Endometrial microvascular endothelial cells (primary cell): Measurements from ENCODE around the gene CRYBG2. TPM values are rescaled to one million over a fixed set of nuclear protein-coding genes. Genes with fewer than 3 reads are reported as not detected.
"Not testable (repeated sequence)": the region's sequence is repeated elsewhere in the genome, so short reads cannot be mapped to it uniquely, and the experiment has no call there.

Experiments
- in situ Hi-C: cut with HindIII; loops from 2 replicates; pipeline ENCODE4 v1.10.0; 2017; ENCODE audit warnings: low sequenced_read_pairs, low pct_unique_long_range_greater_than_20kb; ENCODE audit errors: inconsistent ontology term
- total RNA-seq: library from RNA; depleted of rRNA; stranded (reverse); fragments of >200 nt; gene quantifications from one replicate; pipeline ENCODE4 v1.2.3, GENCODE V29; 2015; ENCODE audit errors: inconsistent ontology term

Gene CRYBG2
- total RNA-seq, 1 donor from 2014 or later = not detected

DNA sequence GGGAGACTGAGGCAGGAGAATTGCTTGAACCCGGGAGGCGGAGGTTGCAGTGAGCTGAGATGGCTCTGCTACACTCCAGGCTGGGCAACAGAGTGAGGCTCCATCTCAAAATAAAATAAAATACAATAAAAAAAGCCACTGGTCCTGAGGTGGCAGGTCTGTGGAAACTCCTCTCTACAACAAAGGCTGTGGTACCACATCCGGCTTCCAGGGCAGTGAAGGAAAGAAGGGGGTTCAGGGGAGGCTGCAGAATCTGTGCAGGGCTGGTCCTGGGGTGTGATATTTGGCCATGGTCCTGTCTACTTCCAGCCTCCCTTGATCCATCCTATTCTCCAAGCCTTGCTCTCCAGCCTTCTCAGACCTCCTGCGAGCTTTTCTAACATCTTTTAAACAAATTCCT, 19.4 kb upstream of the CRYBG2 start:
- in situ Hi-C loops = no loop called here

GRCh38 chr1:26372611-26373010, 18.7 kb upstream of the CRYBG2 start, which contains the start of gene ZNF683:
Gene ZNF683 (minus strand): TSS chr1:26372750. CDS start chr1:26368571, 4,179 bp downstream.
- in situ Hi-C loops = not testable (repeated sequence)

DNA sequence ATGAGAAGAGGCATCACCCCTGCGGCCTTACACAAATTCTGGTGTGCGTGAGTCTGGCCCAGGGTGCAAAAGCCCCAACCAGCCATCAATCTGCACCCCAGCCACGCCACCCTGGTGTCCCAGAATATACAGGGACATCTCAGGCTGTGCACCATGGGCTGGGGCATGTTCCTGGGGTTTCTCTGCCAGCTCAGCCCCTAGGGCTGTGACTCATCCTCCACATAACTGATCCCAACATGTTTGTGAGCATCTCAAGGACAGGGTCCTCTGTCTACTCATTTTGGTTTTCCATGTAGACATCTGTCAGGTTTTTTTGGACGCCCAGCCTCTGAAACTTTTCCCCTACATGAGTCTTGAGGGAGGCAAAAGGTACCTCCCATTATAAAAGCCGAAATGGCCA, 18.1 kb upstream of the CRYBG2 start:
- in situ Hi-C loops = no loop called here

DNA sequence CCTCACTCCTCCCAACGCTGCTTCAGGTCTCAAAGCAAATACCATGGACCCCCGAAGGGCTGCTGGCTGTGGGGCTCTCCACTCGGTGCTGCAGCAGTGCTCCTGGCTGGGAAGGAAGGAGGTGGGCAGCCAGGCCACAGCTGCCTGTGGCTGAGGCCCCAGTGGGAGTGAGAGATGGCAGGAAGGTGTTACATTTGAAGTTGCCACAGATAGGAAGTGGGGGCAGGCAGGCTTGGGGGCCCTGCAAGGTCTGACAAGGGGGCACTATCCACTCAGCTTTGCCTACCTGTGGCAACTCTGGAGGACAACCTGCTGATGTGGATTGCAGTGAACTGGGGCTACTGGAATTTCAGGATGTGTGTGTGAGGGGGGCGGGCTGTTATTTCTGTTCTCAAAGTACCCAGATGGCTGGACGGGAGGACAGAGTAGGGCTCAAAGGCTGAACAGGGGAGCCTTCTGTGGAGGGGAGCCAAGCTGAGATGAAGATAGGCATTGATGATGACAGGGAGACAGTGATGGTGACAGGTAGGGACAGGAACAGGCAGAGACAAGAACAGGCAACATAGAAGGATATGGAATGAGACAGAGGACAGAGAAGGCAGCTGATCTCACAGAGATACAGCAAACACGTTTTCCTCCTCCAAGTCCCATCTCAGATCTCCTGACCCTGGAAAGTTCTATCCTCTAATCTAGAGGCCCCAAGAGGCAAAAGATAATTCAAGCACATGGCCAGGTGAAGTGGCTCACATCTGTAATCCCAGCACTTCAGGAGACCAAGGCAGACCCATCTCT, 16.9 kb upstream of the CRYBG2 start:
- in situ Hi-C loops = no loop called here

DNA sequence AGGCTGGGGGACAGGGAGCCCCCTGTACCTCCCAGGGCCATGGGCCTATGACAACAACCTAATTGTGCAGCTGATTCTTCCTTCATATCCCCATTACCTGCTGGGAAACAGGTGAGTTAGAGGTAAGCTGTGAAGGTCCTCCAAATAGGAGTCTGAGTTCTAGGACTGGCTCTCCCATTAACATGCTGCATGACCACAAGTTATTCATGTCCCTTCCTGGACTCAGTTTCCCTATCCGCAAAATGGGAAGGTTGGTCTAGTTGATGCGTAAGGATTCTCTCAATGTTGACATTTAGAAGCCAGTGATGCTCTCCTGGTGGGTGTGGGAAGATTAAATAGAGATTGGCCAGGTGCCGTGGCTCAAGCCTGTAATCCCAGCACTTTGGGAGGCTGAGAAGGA, 14.6 kb upstream of the CRYBG2 start:
- in situ Hi-C loops = no loop called here

DNA sequence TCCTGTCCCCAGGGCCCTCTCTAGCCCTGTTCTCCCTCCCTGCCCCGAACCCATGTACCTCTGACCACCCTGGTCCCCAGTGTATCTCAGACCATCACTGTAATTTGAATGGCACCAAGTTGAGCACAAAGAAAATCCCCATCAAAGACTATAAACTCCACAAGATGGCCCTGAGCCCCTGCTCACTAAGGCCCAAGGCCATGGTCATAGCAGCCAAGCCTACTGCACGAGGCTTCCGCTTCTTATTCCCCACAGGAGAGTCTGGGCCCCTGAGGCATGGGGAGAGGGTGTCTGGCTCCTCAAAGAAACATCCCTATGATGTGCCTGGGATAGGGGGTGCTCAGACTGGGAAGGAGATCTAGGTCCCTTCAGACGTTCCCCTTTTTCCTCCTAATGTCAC, 14.1 kb upstream of the CRYBG2 start:
- in situ Hi-C loops = no loop called here

DNA sequence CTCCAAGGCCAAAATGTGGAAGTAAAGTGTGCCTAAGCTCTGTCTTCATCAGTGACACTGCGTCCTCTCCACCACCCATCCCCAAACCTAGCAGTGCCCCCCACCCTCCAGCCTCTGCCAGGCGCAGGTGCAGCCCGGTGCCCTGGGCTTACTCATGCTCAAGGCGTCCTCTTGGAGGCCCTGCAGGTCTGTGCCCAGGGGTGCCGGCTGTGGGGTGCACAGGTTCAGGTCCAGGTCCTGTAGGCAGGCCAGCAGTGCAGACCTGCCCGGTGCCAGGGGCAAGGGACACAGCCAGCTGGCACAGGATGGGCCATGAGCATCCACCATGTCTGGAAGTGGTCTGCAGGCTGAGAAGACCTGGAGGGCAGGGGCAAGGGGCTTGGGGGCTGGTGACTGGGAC, 13.5 kb upstream of the CRYBG2 start:
- in situ Hi-C loops = no loop called here

- in situ Hi-C loops = no loop called here
Measured at GRCh38 chr1:26364956-26365355, 11.0 kb upstream of the CRYBG2 start.

- in situ Hi-C loops = no loop called here
Measured at GRCh38 chr1:26363549-26364448, 9.9 kb upstream of the CRYBG2 start.

- in situ Hi-C loops = no loop called here
Measured at GRCh38 chr1:26362331-26362730, 8.4 kb upstream of the CRYBG2 start.

DNA sequence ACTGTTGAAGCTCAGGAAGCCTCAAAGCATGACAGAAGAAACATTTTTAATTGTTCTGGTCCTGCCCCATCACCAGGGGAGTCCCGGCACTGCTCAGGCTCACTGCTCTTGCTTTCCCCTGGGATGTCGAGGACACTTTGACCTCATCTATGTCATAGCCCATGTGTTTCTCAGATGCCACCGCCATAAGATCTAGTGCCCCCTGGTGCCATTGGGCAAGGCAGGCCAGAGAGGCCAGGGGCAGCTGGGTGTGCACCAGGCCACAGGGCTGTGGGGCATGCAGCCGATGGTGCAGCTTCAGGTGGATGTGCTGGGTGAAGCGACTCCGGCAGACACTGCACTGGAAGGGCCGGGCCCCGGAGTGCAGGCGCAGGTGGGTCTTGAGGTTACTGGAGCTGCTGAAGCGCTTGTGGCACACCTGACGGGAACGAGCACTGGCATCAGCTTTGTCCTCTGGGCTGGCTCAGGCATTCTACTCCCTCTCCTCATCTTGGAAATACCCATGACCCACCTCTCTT, 7.7 kb upstream of the CRYBG2 start:
- in situ Hi-C loops = no loop called here

DNA sequence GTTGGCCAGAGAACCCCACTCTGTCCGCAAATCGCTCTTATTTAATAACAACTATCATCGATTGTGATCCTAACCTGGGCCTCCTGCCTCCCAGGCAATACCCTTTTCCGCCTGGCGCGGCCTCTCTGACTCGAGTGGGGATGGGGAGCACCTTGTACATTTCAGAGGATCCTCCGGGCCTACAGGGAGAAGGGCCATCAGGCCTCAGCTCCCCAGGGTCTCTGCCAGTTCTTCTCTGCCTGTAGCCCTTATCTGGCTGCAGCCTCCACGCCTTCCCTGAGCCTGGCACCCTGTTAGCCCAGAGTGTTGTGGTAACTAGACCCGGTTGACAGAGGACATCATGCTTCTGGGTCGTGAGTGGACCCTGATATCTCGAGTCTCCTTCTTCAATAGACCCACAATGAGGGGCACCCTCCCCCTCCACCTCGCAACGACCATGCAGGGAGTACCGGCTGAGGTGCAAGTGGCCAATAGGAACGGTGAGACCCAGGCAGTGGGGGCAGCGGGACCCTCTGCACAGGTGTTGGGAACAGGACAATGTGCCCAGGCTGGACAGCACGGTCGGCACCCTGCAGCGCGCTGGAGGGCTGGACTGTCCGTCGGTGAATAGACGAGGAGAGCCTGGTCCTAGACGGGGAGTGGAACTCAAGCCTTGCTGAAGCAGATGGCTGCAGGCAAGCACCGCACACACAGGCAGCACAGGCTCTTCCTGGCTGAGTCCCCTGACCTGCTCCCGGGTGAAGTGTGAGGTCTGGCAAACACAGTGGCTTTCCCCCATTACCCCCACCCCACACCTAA, 7.1 kb upstream of the CRYBG2 start:
- in situ Hi-C loops = no loop called here

DNA sequence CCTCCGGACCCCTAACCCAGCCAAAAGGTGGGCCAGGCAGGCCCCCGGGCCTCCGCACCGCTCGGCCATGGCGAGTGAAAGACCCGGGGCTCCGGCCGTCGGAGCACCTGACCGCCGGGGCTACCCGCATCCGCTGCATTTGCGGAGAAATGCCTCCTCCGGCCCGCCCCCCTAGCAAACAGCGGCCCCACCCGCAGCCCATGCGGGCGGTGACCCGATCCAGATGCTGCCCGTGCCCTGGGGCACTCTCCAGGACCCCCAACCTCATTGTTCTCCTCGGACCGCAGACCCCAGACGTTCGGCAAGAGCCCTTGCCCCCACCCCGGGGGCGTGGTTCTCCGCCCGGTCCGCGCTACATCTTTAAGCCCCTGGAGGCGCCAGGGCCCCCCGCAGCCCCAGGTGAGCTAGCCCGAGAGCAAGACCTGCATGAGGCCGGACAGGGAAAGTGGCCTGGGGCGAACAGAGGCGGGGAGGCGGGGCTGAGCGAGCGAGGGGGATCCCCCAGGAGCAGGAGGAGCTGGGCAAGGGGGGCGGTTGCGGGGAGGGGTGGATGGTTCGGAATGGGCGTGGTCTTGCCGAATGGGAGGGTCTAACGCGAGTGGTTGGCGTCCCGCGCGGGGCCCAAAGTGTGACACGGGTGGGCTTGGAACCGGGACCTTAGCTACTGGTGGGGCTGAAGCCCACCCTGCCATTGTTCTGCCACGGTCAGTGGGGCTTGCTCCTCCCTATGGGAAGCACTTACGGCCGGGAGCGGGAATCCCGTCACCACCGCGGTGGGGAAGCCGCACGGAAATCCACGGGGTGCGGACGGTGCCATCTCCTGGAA, 6.3 kb upstream of the CRYBG2 start:
- in situ Hi-C loops = no loop called here

GRCh38 chr1:26358411-26359384, 4.8 kb upstream of the CRYBG2 start:
- in situ Hi-C loops = no loop called here

DNA sequence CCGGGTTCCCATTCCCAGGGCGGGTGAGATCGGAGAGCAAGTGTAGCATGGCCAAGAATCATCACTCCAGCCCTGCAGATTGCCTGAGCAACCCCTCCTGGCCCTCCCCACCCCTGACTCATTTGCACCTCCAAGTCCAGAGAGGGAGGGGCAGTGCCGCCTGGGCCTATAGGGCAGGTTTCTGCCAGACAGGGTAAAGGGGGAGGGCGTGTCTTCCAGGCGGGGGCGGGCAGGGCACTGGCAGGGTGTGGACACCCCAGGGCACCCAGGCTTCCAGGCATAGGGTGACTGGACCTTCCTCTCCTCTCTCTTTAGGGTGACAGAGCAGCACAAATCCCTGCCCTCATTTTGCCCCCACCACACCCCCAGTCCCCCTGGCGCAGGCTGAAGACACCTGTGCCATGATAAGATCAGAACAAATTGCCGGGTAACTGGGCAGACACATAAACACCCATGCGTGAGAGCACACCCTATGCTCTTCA, 3.2 kb upstream of the CRYBG2 start:
- in situ Hi-C loops = no loop called here

DNA sequence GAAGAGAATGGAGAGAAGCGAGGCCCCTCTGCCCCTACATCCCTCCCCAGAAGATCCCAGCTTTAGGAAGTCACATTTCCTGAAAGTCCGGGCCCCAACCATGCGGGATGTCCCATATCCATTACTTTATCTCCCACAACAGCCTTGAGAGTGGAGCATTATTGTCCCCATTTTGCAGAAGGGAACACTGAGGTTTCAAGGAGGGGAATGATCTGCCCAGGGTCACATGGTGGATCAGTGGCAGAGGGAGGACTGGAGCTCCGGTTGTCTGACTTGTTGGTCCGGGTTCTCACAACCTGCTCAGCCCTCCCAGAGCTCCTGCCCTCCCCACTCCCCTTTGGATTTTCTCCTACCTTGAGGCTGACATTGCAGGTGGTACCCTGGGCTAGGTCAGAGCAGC, 2.2 kb upstream of the CRYBG2 start:
- in situ Hi-C loops = no loop called here

GRCh38 chr1:26354972-26355371, 1.0 kb upstream of the CRYBG2 start:
- in situ Hi-C loops = no loop called here
